GM15510 (cell line): ENCODE results near the gene OR51F1.

Experiments used
- POLR2A ChIP-seq: IDR thresholded peaks from 3 replicates; pipeline ENCODE4 v1.6.1; 2011; ENCODE audit warnings: borderline replicate concordance; ENCODE audit not compliant: insufficient read length; ENCODE audit errors: extremely low read depth

The OR51F1 gene, protein sequence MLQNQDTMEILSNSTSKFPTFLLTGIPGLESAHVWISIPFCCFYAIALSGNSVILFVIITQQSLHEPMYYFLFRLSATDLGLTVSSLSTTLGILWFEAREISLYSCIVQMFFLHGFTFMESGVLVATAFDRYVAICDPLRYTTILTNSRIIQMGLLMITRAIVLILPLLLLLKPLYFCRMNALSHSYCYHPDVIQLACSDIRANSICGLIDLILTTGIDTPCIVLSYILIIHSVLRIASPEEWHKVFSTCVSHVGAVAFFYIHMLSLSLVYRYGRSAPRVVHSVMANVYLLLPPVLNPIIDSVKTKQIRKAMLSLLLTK

DNA sequence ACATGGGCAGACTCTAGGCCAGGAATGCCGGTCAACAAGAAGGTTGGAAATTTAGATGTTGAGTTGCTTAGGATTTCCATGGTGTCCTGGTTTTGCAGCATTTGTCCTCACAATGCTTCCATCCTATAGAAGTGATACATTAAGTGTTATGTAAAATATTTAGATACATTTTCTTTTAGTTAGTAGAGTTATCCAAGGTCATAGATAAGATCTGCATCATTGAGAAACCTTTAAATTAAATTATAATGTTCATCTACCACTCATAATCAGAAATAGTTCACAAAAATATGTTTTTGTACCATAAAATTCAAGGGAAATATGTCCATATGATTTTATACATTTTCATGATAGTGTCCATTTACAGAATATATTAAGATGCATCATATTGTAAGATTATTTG lies at the start of gene OR51F1:
Gene OR51F1 (minus strand): TSS at position 101 of the 400 bp plus-strand sequence. CDS start 0 bp downstream, at position 101.
- TF ChIP-seq POLR2A, result no peak

DNA sequence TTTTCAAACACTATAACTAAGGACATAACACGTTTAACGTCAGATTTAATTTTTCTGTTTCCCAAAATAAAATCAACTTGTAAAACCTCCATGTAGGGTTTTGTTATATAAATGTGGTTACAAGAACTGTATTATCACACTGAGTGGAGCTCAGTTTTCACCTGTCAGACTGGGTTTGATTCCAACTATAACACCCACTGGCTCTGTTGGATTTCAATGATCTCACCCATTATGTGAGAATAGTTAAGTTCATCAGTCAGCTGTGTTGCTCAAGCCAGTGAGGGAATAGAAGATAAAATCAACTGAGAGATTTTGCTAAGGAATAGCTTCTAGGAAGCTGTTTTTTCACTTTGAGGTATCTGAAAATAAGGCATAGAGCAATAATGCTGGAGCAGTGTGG lies 39.5 kb upstream of the OR51F1 start:
- no peak for TF ChIP-seq POLR2A

DNA sequence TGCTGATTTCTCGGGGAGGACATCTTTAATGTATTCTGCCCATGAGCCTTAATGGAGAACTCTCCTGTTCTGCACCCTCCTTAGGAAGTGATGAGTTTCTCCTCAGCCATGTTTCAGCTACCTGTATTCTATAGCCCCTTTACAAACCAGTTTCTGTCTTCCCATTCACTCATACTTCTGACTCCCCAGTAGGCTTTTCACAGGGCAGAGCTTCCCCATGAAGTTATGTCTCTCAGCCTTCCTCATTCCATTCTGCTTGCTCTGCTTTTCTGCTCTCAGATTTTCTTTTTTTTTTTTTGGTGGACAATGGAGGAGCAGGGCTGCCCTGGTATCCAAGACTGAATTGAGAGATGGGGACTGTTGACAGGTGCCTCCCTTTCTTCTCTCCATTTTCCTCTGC lies 38.7 kb upstream of the OR51F1 start:
- TF ChIP-seq POLR2A, result no peak

DNA sequence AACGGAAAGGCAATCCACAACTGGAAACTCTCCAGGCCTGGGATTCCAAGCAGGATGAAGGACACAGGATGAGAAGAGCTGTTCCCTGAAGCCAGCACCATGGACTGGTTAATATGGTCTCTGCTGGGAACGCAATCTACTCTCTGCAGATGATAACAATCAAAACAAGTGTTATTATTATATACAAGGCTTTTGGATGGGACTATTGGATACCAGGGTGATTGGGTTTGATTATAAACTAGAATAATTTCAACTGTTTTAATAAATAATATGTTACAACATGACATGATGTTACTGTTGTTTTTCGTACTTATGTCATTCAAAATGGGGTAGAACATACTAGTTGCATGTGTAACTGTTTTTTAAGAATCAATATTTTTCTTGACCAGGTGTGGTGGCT lies 34.5 kb upstream of the OR51F1 start, which contains the start of gene OR52R1:
Gene OR52R1 (minus strand): TSS at position 101 of the 400 bp plus-strand sequence. CDS start 0 bp downstream, at position 101.
- no peak for TF ChIP-seq POLR2A

DNA sequence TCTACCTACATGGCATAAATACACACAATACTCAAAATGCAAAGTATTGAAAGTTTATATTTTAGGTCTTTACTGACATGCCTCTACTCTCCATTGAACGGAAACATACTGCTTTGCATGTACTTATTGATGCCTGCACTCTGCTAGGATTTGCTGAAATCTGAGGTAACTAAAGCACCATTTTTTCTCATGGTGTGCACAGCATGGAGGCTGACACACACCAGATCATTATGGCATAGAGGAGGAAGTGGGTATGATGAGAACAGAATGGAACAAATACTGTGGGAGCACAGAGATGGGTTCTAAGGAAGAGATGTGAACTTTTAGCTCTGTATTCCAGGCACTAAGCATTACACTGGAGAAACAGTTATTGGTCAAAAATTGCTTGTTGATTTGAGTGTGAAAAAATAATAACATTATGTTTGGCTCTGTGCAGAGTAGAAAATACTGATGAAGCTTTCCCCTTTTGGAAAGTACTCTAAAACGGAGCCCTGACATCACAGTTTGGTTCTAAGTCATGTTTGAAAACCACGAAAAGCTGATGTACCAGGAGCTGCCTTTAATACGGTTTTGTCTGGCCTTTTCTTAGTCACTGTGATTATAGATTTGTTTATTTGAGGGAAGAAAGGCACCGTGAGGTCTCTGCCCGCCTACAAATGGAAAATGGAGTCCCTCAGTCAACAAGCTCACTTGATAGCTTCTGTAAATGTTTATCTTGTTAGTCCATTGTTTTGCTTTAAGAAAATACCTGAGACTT lies 28.9 kb upstream of the OR51F1 start:
- no peak for TF ChIP-seq POLR2A

DNA sequence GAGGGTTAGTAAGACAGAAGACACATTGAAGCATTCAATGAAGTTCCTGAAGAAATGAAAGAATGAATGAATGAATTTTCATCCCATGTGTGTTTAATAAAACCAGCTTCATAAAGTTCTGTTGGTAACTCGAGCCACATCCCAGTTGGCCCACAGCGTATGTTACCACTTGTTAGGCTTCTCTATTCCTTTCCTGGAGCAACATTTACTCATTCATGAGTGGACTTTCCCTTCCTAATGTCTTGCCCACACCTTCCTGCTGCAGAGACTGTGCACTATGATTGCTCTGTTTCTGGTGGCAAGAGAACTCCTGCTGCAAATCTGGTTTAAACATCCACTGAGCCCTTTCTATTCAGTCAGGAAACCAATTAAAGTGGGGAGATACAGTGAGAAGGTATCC lies 27.5 kb upstream of the OR51F1 start:
- no peak for TF ChIP-seq POLR2A

DNA sequence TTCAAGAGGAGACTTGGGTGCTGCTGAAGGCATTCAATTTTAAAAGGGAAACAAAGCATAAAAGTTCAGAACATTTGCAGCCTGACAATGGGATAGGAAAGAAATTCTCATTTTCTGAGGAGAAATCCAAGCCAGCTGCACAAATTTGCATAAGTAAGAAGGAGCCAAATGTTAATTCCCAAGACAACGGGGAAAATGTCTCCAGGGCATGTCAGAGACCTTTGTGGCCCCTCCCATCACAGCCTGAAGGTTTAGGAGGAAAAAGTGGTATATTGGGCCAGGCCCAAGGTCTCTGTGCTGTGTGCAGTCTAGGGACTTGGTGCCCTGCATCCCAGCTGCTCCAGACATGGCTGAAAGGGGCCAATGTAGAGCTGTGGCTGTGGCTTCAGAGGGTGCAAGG lies 12.7 kb upstream of the OR51F1 start:
- TF ChIP-seq POLR2A, result no peak

DNA sequence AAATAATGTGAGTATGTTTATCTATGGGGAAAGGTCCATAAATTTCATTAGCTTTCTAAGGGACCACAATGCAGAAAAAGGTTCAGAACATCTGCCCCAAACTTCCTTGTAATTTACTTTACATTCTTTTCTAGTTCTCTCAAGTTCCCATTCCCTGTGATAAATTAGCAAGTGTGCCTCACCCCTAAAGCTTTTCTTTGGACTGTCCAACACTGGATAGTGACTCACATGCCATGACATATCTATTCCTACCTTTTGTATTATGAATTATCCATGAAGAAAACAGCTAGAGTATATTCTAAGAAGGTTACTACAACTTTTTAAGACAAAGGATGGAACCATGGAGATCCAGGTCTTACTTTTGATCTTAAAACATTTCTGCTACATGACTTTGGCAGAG lies 1.6 kb downstream of the OR51F1 start:
- no peak for TF ChIP-seq POLR2A

DNA sequence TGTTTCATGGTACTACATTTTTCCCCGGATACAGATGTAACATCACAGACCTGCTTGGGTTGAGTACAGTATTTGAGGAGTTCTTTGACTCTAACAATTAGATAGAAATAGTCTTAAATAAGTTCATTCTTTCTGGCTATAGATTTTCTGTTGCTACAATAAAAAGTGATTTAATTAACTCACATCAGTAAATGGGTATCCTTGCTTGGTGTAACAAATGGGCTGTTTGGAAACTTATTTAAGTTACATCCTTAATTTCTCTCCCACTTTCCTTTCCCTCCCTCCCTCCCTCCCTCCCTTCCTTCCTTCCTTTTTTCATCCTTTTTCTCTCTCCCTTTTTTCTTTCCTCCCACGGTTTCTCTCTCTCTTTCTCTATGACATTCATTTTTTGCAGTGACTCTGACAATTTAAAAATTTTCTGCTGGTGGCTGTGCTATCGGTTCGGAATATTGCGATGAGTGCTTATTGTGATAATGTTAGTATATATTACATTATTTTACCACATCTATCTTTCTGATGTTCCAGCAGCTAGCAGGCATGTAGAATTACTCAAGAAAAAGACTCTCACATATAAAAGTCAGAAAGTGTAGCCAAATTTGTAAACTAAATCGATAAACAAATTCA lies 3.2 kb downstream of the OR51F1 start:
- no peak for TF ChIP-seq POLR2A

DNA sequence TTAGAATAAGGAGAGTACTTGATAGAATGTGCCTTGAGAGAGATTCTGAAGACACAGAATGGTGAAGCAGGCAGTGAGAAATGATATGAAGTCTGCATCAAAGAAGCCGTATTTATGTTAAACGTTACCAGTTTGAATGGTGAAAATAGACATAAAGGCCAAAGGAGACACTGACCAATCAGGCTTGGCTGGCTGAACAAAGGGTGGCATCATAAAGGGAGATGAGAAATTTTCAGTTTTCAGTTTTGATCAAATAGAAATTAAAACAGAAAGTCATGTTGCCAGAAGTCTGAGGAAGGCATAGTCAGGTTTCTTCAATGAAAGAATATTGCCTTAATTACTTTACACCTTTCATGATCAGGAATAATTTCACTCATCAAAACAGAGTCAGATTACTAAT lies 6.6 kb downstream of the OR51F1 start:
- no peak for TF ChIP-seq POLR2A

DNA sequence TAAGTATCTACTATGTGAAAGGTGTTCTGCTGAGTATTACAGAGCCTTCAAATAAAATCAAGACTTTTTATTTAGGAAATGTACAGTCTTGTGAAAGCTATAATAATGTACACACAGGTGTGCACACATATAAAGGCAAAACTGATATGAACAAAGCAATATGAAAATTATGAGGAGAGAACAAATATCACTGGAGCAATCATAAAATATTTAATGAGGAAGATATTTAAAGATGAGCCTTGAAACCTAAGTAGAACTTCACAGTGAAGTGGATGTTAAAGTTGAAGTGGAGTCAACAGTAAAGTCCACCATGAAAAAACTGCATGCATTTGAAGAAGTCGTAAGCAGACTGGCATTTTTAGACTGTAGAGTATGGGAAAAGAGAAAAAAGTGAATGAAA lies 18.5 kb downstream of the OR51F1 start:
- TF ChIP-seq POLR2A, result no peak

DNA sequence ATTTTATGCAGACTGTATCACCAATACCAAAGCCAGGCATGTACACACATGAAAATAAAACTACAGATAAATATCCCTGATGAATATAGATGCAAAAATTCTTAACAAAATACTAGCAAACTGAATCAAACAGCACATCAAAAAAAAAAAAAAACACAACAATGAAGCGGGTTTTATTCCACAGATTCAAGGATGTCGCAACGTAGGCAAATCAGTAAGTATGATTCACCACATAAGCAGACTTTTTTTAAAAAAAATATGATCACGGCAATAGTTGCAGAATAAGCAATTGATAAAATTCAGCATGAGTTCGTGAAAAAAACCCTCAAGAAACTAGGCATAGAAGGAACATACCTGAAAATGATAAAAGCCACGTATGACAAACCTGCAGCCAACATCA lies 21.3 kb downstream of the OR51F1 start:
- no peak for TF ChIP-seq POLR2A

DNA sequence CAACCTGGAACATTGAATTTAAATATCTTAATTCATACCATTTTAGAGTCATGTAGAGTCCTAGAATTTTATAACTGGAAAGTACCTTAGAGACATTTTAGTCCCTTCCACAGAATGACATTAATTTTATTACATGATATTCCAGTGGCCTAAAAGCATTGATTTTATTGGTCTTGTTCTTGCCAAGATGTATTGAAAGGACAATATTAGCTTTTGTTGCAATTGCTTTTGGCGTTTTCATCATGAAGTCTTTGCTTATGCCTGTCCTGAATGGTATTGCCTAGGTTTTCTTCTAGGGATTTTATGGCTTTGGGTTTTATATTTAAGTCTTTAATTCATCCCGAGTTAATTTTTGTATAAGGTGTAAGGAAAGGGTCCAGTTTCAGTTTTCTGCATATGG lies 29.0 kb downstream of the OR51F1 start:
- TF ChIP-seq POLR2A, result no peak

DNA sequence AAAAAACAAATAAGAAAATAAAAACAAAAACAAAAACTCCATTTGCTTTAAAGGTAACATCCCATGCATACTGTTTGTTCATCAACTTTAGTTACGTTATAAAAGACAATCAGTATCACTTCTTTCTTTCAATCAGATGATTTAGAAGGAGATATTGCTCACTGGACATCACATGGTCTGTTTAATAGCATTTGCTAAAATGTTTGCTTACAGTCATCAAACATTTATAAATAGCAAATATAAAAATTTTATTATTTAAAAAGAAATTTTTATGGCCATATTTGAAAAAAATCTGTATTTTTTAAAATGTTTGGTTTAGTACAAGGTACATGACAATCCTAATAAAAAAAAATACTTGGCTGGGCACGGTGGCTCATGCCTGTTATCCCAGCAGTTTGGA lies 42.6 kb downstream of the OR51F1 start:
- no peak for TF ChIP-seq POLR2A
